ENCODE measurements around the gene CPEB3.

Gene CPEB3

GRCh38 chr10:92102601-92103213 is 188.2 kb downstream of the CPEB3 start:
- TF ChIP-seq ZNF274 (IDR thresholded peaks at IDR 0.05; ENCODE audit: low read depth, low read length) = no peak
- H3K4me3 ChIP-seq (ENCODE audit: low read length) = no peak overlapping the region

GRCh38 chr10:92094960-92095359 is 195.9 kb downstream of the CPEB3 start:
- no peak overlapping the region for H3K4me3 ChIP-seq (ENCODE audit: low read length)
- TF ChIP-seq ZNF274 (IDR thresholded peaks at IDR 0.05; ENCODE audit: low read depth, low read length) = no peak

GRCh38 chr10:92091965-92092364 is 198.9 kb downstream of the CPEB3 start:
- TF ChIP-seq ZNF274 (IDR thresholded peaks at IDR 0.05; ENCODE audit: low read depth, low read length) = no peak
- no peak overlapping the region for H3K4me3 ChIP-seq (ENCODE audit: low read length)

- TF ChIP-seq ZNF274 (IDR thresholded peaks at IDR 0.05; ENCODE audit: low read depth, low read length) = no peak
These were observed 203.0 kb downstream of the CPEB3 start for GRCh38 chr10:92087750-92088395.

GRCh38 chr10:92082583-92083280 is 208.1 kb downstream of the CPEB3 start:
- no peak for TF ChIP-seq ZNF274 (IDR thresholded peaks at IDR 0.05; ENCODE audit: low read depth, low read length)
- no peak overlapping the region for H3K4me3 ChIP-seq (ENCODE audit: low read length)

More at GRCh38 chr10:92087750-92088395, 203.0 kb downstream of the CPEB3 start:
- no peak overlapping the region for H3K4me3 ChIP-seq (ENCODE audit: low read length)

GRCh38 chr10:92081641-92082040 is 209.2 kb downstream of the CPEB3 start:
- no peak overlapping the region for H3K4me3 ChIP-seq (ENCODE audit: low read length)
- no peak for TF ChIP-seq ZNF274 (IDR thresholded peaks at IDR 0.05; ENCODE audit: low read depth, low read length)

- TF ChIP-seq ZNF274 (IDR thresholded peaks at IDR 0.05; ENCODE audit: low read depth, low read length) = no peak
- H3K4me3 ChIP-seq (ENCODE audit: low read length) = no peak overlapping the region
These were observed 210.6 kb downstream of the CPEB3 start for GRCh38 chr10:92080244-92080643.

- no peak for TF ChIP-seq ZNF274 (IDR thresholded peaks at IDR 0.05; ENCODE audit: low read depth, low read length)
- no peak overlapping the region for H3K4me3 ChIP-seq (ENCODE audit: low read length)
These were observed 211.9 kb downstream of the CPEB3 start for GRCh38 chr10:92079003-92079402.

GRCh38 chr10:92076722-92077121 is 214.2 kb downstream of the CPEB3 start:
- H3K4me3 ChIP-seq (ENCODE audit: low read length) = no peak overlapping the region
- TF ChIP-seq ZNF274 (IDR thresholded peaks at IDR 0.05; ENCODE audit: low read depth, low read length) = no peak

GRCh38 chr10:92075829-92076228 is 215.0 kb downstream of the CPEB3 start:
- H3K4me3 ChIP-seq (ENCODE audit: low read length) = no peak overlapping the region
- no peak for TF ChIP-seq ZNF274 (IDR thresholded peaks at IDR 0.05; ENCODE audit: low read depth, low read length)

- no peak overlapping the region for H3K4me3 ChIP-seq (ENCODE audit: low read length)
- TF ChIP-seq ZNF274 (IDR thresholded peaks at IDR 0.05; ENCODE audit: low read depth, low read length) = no peak
These were observed 216.6 kb downstream of the CPEB3 start for GRCh38 chr10:92074126-92074887.

- no peak for TF ChIP-seq ZNF274 (IDR thresholded peaks at IDR 0.05; ENCODE audit: low read depth, low read length)
- H3K4me3 ChIP-seq (ENCODE audit: low read length) = no peak overlapping the region
These were observed 222.0 kb downstream of the CPEB3 start for GRCh38 chr10:92068900-92069299.

- no peak for TF ChIP-seq ZNF274 (IDR thresholded peaks at IDR 0.05; ENCODE audit: low read depth, low read length)
- H3K4me3 ChIP-seq (ENCODE audit: low read length) = no peak overlapping the region
These were observed 224.5 kb downstream of the CPEB3 start for GRCh38 chr10:92066386-92066785.

GRCh38 chr10:92064506-92064905 is 226.4 kb downstream of the CPEB3 start:
- no peak for TF ChIP-seq ZNF274 (IDR thresholded peaks at IDR 0.05; ENCODE audit: low read depth, low read length)
- no peak overlapping the region for H3K4me3 ChIP-seq (ENCODE audit: low read length)
